Measurements from ENCODE around the gene TBC1D13. TPM values are rescaled to one million over a fixed set of nuclear protein-coding genes. Genes with fewer than 3 reads are reported as not detected.

TBC1D13 gene
- total and polyA plus RNA-seq, 9 of the 15 experiments (the other 6 are each of a cell fraction or from before 2014, with no cell fraction given): 2.3 to 28.7 (median 11.4) TPM

GRCh38 chr9:128829477-128830251 is 42.6 kb downstream of the TBC1D13 start, which contains the start of gene SPOUT1 (continued):
- TF ChIP-seq NFXL1 (CRISPR knock-in tag; IDR thresholded peaks at IDR 0.05): no peak
- no peak for TF ChIP-seq ATF3 (IDR thresholded peaks at IDR 0.05)
- TF ChIP-seq ATF3 (CRISPR knock-in tag; conservative IDR thresholded peaks at IDR 0.05): no peak
- no peak for TF ChIP-seq RNF2 (IDR thresholded peaks at IDR 0.05)
- peak in 1 of 2 experiments; percentile 75; a peak in 2 of 4 replicates for TF ChIP-seq MAZ (CRISPR knock-in tag; conservative IDR thresholded peaks at IDR 0.05 in 1 of 2, IDR thresholded peaks at IDR 0.05 in 1 of 2)
- peak; percentile 82 for TF ChIP-seq CXXC5 (CRISPR knock-in tag; IDR thresholded peaks at IDR 0.05)
- peak; percentile 76 for TF ChIP-seq ETV1 (tag; conservative IDR thresholded peaks at IDR 0.05; ENCODE audit: low read depth)
- TF ChIP-seq JUN (IDR thresholded peaks at IDR 0.05; ENCODE audit: borderline replicate concordance, low read depth, low read length): peak; percentile 33; the same call in 1 of the 2 replicates
- TF ChIP-seq JUN (CRISPR knock-in tag; IDR thresholded peaks at IDR 0.05; ENCODE audit: borderline replicate concordance): no peak
- no peak for TF ChIP-seq ZNF445 (CRISPR knock-in tag; IDR thresholded peaks at IDR 0.05; ENCODE audit: low read depth)
- no peak for TF ChIP-seq ZBTB8A (IDR thresholded peaks at IDR 0.05; ENCODE audit: partially characterized antibody)
- TF ChIP-seq HMGXB4 (CRISPR knock-in tag; IDR thresholded peaks at IDR 0.05): no peak
- TF ChIP-seq HDAC6 (IDR thresholded peaks at IDR 0.05; ENCODE audit: low read depth, low read length): peak; percentile 87; the same call in 1 of the 2 replicates
- peak; percentile 18; the same call in 1 of the 2 replicates for TF ChIP-seq XRCC5 (IDR thresholded peaks at IDR 0.05; ENCODE audit: low read depth, low read length)
- TF ChIP-seq ZKSCAN1 (IDR thresholded peaks at IDR 0.05; ENCODE audit: low read depth, low read length): no peak
- no peak for TF ChIP-seq ILK (tag; IDR thresholded peaks at IDR 0.05; ENCODE audit: borderline replicate concordance, low read depth)
- peak; percentile 74; the same call in 1 of the 2 replicates for TF ChIP-seq MBD2 (IDR thresholded peaks at IDR 0.05; ENCODE audit: borderline replicate concordance, low read depth)
- no peak for TF ChIP-seq ZNF263 (CRISPR knock-in tag; IDR thresholded peaks at IDR 0.05; ENCODE audit: borderline replicate concordance)
- no peak for TF ChIP-seq ZNF785 (CRISPR knock-in tag; IDR thresholded peaks at IDR 0.05)
- TF ChIP-seq NCOA2 (IDR thresholded peaks at IDR 0.05; ENCODE audit: partially characterized antibody in 2 of 2): no peak
- no peak for TF ChIP-seq GMEB1 (CRISPR knock-in tag; IDR thresholded peaks at IDR 0.05)
- no peak for TF ChIP-seq RBM34 (IDR thresholded peaks at IDR 0.05; ENCODE audit: borderline replicate concordance, insufficient read depth, low read length)
- TF ChIP-seq ZNF76 (CRISPR knock-in tag; IDR thresholded peaks at IDR 0.05; ENCODE audit: borderline replicate concordance): no peak
- no peak for TF ChIP-seq HDAC3 (IDR thresholded peaks at IDR 0.05; ENCODE audit: borderline replicate concordance, partially characterized antibody)
- TF ChIP-seq POLR2AphosphoS2 (IDR thresholded peaks at IDR 0.05; ENCODE audit: low read length): 0 out of 2 replicates have a peak, but pooled peaks have one; percentile 42
